HG03457 (cell line): ENCODE results near the gene DKK1.
"Not testable (repeated sequence)": the region's sequence is repeated elsewhere in the genome, so short reads cannot be mapped to it uniquely, and the experiment has no call there.

Experiments used
- ATAC-seq: cut with Tn5 transposase; IDR thresholded peaks from one replicate; pipeline ENCODE4 v1.9.1; 2021; ENCODE audit warnings: moderate number of reproducible peaks; ENCODE audit not compliant: unreplicated experiment

The DKK1 gene

GRCh38 chr10:52365547-52366432 lies 51.7 kb downstream of the DKK1 start:
- ATAC-seq: not testable (repeated sequence)
